Uterus (tissue), 4 donors: Measurements from ENCODE around the gene FAM124B. TPM values are rescaled to one million over a fixed set of nuclear protein-coding genes. Genes with fewer than 3 reads are reported as not detected.

Experiments
- DNase-seq, 2 donors: peaks; one replicate each; pipeline ENCODE4 v3.0.0-alpha.2; 2019 to 2020
- H3K27ac ChIP-seq, 2 donors: fragments of 200-600 bp; sonication (generic); 1 replicate in 1 of 2; 2 replicates in 1 of 2; pipeline ENCODE4 v1.5.1; 2016 to 2018
- H3K27me3 ChIP-seq, 2 donors: fragments of 200-600 bp; sonication (generic); one replicate each; pipeline ENCODE4 v1.5.1; 2018 to 2019; ENCODE audit warnings: control low read depth in 1 of 2
- H3K36me3 ChIP-seq, 2 donors: fragments of 200-600 bp; sonication (generic); one replicate each; pipeline ENCODE4 v1.5.1; 2019; ENCODE audit warnings: control low read depth in 1 of 2
- H3K4me1 ChIP-seq, 2 donors: fragments of 200-600 bp; sonication (generic); one replicate each; pipeline ENCODE4 v1.5.1; 2018 to 2019; ENCODE audit warnings: control low read depth in 1 of 2
- H3K4me3 ChIP-seq, 2 donors: fragments of 200-600 bp; sonication (generic); 1 replicate in 1 of 2; 2 replicates in 1 of 2; pipeline ENCODE4 v1.5.1; 2018 to 2019; ENCODE audit warnings: mild to moderate bottlenecking in 1 of 2
- H3K9me3 ChIP-seq, 2 donors: fragments of 200-600 bp; sonication (generic); one replicate each; pipeline ENCODE4 v1.5.1; 2019; ENCODE audit warnings: control low read depth in 1 of 2
- CTCF ChIP-seq, 4 experiments: fragments of 200-600 bp in 2 of 4; fragments of 450-650 bp in 2 of 4; sonication (generic) in 2 of 4; IDR thresholded peaks; one replicate each; pipeline ENCODE4 v1.5.1; 2016 to 2019; ENCODE audit warnings: antibody characterized with exemption in 4 of 4, mild to moderate bottlenecking in 2 of 4, moderate library complexity in 1 of 4
- POLR2A ChIP-seq, 2 donors: fragments of 450-650 bp; IDR thresholded peaks; one replicate each; pipeline ENCODE4 v1.6.1; 2016; ENCODE audit warnings: antibody characterized with exemption in 2 of 2, mild to moderate bottlenecking in 1 of 2, moderate library complexity in 1 of 2
- intact Hi-C: fragments of 100-400 bp; cut with DNase I; formaldehyde crosslinking; loops from one replicate; pipeline ENCODE4 v1.15.1; 2023; ENCODE audit warnings: low total_unique reads
- total RNA-seq, 4 donors: library from RNA; depleted of rRNA in 3 of 4; stranded (reverse); fragments of >200 nt in 3 of 4; gene quantifications; one replicate each; pipeline versions ENCODE4 v1.1.0 to v1.2.4, GENCODE V29; 2014 to 2023
- donor health status: DM: yes; HTN: yes; CAD: no.

The FAM124B gene
- 1 to 10 TPM; 4.6 to 7.9 (median 6.5) TPM for total RNA-seq

- H3K27me3 ChIP-seq, result no peaks in the 10 kb centered on the region
- DNase-seq, result peak; percentile 25 to 49
- H3K27ac ChIP-seq, result peak within 1 kb of the TSS; percentile 35 to 57
- no peaks in the 10 kb centered on the region for H3K36me3 ChIP-seq
- intact Hi-C loops, result no loop called here
- H3K4me1 ChIP-seq, result no peaks in the 10 kb centered on the region
- peak within 1 kb of the TSS in 1 of 2 donors; percentile 20 for H3K4me3 ChIP-seq
- no peak for TF ChIP-seq CTCF (IDR thresholded peaks at IDR 0.05)
- TF ChIP-seq POLR2A (IDR thresholded peaks at IDR 0.05), result peak in 1 of 2 donors; percentile 17
- no peaks in the 10 kb centered on the region for H3K9me3 ChIP-seq
These were observed at the start of gene FAM124B for GRCh38 chr2:224401641-224402342. TSS of gene FAM124B (minus strand) at chr2:224402107. CDS start at chr2:224401768, 339 bp downstream.

- DNase-seq, result no peak
- no peak overlapping the region for H3K4me3 ChIP-seq
- TF ChIP-seq CTCF (IDR thresholded peaks at IDR 0.05), result peak; percentile 11 to 42 (median 30)
- no peak for TF ChIP-seq POLR2A (IDR thresholded peaks at IDR 0.05)
- H3K9me3 ChIP-seq, result no peaks in the 10 kb centered on the region
- H3K36me3 ChIP-seq, result no peaks in the 10 kb centered on the region
- H3K27ac ChIP-seq, result no peak overlapping the region
- H3K4me1 ChIP-seq, result no peaks in the 10 kb centered on the region
- intact Hi-C loops, result no loop called here
- H3K27me3 ChIP-seq, result no peaks in the 10 kb centered on the region
These were observed 47.6 kb upstream of the FAM124B start for GRCh38 chr2:224449212-224450147.

GRCh38 chr2:224448236-224448635 lies 46.3 kb upstream of the FAM124B start:
- H3K9me3 ChIP-seq, result no peaks in the 10 kb centered on the region
- no peak overlapping the region for H3K27ac ChIP-seq
- no peak for DNase-seq
- H3K27me3 ChIP-seq, result no peaks in the 10 kb centered on the region
- no peaks in the 10 kb centered on the region for H3K36me3 ChIP-seq
- H3K4me3 ChIP-seq, result no peak overlapping the region
- TF ChIP-seq POLR2A (IDR thresholded peaks at IDR 0.05) (no peak), CTCF (IDR thresholded peaks at IDR 0.05) (no peak)
- intact Hi-C loops, result no loop called here
- H3K4me1 ChIP-seq, result no peaks in the 10 kb centered on the region

GRCh38 chr2:224444783-224445182 lies 42.9 kb upstream of the FAM124B start:
- H3K9me3 ChIP-seq, result no peaks in the 10 kb centered on the region
- H3K27me3 ChIP-seq, result no peaks in the 10 kb centered on the region
- peaks cover 0 to 5% of the 10 kb centered on the region in 2 donors for H3K4me1 ChIP-seq
- TF ChIP-seq CTCF (IDR thresholded peaks at IDR 0.05) (no peak), POLR2A (IDR thresholded peaks at IDR 0.05) (no peak)
- intact Hi-C loops, result no loop called here
- no peaks in the 10 kb centered on the region for H3K36me3 ChIP-seq
- H3K27ac ChIP-seq, result no peak overlapping the region
- no peak for DNase-seq
- no peak overlapping the region for H3K4me3 ChIP-seq

GRCh38 chr2:224444021-224444420 lies 42.1 kb upstream of the FAM124B start:
- H3K27ac ChIP-seq, result no peak overlapping the region
- no peak overlapping the region for H3K4me3 ChIP-seq
- H3K9me3 ChIP-seq, result no peaks in the 10 kb centered on the region
- no peak for TF ChIP-seq POLR2A (IDR thresholded peaks at IDR 0.05)
- no peak for TF ChIP-seq CTCF (IDR thresholded peaks at IDR 0.05)
- no peak for DNase-seq
- no peaks in the 10 kb centered on the region for H3K36me3 ChIP-seq
- peaks cover 0 to 5% of the 10 kb centered on the region in 2 donors for H3K4me1 ChIP-seq
- H3K27me3 ChIP-seq, result no peaks in the 10 kb centered on the region
- intact Hi-C loops, result no loop called here
